Activated CD8-positive, alpha-beta T cell treated with anti-CD3 and anti-CD28 coated beads, Interleukin-2, amount 10 ng/mL, durations not matched to agents 7 days and 5 days (primary cell): Measurements from ENCODE around the gene SELENOP. TPM values are rescaled to one million over a fixed set of nuclear protein-coding genes. Genes with fewer than 3 reads are reported as not detected.

Experiments used
- ATAC-seq: fragments of 150-1000 bp; cut with Tn5 transposase; one replicate; pipeline ENCODE4 v1.10.0; 2021; ENCODE audit warnings: moderate library complexity
- CTCF ChIA-PET: fragments of 350-600 bp; sonication (Branson Sonifier 250); formaldehyde crosslinking; loops from one replicate; lab custom pipeline; 2021; ENCODE audit warnings: antibody characterized with exemption; lab: Charles Lee
- POLR2A ChIA-PET: fragments of 350-600 bp; sonication (Branson Sonifier 250); formaldehyde crosslinking; loops from one replicate; lab custom pipeline; 2021; ENCODE audit warnings: antibody characterized with exemption; lab: Charles Lee
- DNase-seq: peaks from one replicate; pipeline ENCODE4 v3.0.0-alpha.2; 2020
- H3K27ac Mint-ChIP-seq: one replicate; pipeline ENCODE4 v1.8.0; 2021; ENCODE audit warnings: mild to moderate bottlenecking, mixed read lengths
- H3K27me3 Mint-ChIP-seq: one replicate; pipeline ENCODE4 v1.8.0; 2021; ENCODE audit warnings: low read depth, mixed read lengths
- H3K36me3 Mint-ChIP-seq: one replicate; pipeline ENCODE4 v1.8.0; 2021; ENCODE audit warnings: low read depth, mixed read lengths
- H3K4me1 Mint-ChIP-seq: one replicate; pipeline ENCODE4 v1.8.0; 2021; ENCODE audit warnings: low read depth, mixed read lengths
- H3K4me3 Mint-ChIP-seq: one replicate; pipeline ENCODE4 v1.8.0; 2021; ENCODE audit warnings: mild to moderate bottlenecking, mixed read lengths
- H3K9me3 Mint-ChIP-seq: one replicate; pipeline ENCODE4 v1.8.0; 2022; ENCODE audit warnings: mixed read lengths; ENCODE audit not compliant: insufficient read depth
- total RNA-seq, 2 experiments: library from RNA; stranded (reverse); gene quantifications; one replicate each; pipeline ENCODE4 v1.2.3, GENCODE V29; 2021

SELENOP gene
- total RNA-seq, 2 experiments from 2014 or later: 0.55 TPM; not detected in 1

DNA sequence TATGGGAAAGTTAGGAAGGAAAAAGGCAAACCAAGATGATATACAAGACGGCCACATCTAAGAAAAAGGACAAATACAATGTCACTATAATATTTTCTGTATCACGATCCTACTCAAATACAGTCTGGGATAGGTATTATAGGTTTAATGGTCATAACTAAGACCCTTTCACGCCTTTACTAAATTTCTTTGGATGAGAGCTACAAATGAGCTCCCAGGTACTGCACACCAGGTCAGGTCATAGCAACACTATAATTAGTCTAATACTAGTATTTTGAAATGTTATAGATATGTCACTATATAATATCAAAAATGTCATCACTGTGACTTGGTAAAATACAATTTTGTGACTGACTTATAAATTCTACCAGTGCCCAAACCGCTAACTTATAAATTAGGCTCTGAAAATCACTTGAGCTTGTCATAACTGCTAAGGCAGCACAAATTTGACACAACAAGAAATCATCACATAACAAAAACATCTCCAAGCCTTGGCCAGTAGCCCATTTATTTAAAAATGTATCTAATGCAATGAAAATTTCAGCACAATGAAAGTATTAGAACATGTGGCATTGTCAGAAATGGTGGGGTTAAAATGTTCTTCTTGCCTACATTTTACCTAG lies 6.9 kb downstream of the SELENOP start:
- DNase-seq: no peak
- H3K36me3 Mint-ChIP-seq: no peaks in the 10 kb centered on the region
- H3K9me3 Mint-ChIP-seq: no peaks in the 10 kb centered on the region
- no peaks in the 10 kb centered on the region for H3K4me1 Mint-ChIP-seq
- no peak overlapping the region for H3K27ac Mint-ChIP-seq
- no peak overlapping the region for H3K4me3 Mint-ChIP-seq
- H3K27me3 Mint-ChIP-seq: no peaks in the 10 kb centered on the region
- CTCF ChIA-PET: no interaction called here
- POLR2A ChIA-PET: no interaction called here
- no peak for ATAC-seq

DNA sequence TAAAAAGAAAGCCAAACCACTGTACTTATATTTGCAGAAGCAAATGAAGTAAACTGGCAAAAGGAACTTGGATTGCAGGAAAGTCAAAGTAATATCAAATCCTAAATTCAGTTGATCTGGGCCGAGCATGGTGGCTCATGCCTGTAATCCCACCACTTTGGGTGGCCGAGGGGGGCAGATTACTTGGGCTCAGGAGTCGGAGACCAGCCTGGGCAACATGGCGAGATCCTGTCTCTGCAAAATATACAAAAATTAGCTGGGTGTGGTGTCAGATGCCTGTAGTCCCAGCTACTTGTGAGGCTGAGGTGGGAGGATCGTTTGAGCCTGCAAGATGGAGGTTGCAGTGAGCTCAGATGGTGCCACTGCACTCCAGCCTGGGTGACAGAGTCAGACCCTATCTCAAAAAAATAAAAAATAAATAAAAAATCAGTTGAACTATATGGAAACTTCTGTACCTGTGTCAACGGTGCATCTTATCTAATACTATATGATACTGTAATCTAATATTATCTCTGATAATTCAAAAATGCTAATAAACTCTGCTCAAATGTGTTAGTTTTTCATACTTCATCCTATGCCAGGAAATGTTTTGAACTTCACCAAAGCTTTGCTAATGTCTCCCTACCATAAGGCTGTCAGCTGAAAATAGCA lies 10.1 kb downstream of the SELENOP start:
- ATAC-seq (no peak), DNase-seq (no peak)
- peaks cover 10% of the 10 kb centered on the region for H3K36me3 Mint-ChIP-seq
- H3K27ac Mint-ChIP-seq: no peak overlapping the region
- no peaks in the 10 kb centered on the region for H3K4me1 Mint-ChIP-seq
- no peak overlapping the region for H3K4me3 Mint-ChIP-seq
- H3K27me3 Mint-ChIP-seq: no peaks in the 10 kb centered on the region
- POLR2A ChIA-PET: no interaction called here
- CTCF ChIA-PET: no interaction called here
- H3K9me3 Mint-ChIP-seq: peaks cover 8% of the 10 kb centered on the region

DNA sequence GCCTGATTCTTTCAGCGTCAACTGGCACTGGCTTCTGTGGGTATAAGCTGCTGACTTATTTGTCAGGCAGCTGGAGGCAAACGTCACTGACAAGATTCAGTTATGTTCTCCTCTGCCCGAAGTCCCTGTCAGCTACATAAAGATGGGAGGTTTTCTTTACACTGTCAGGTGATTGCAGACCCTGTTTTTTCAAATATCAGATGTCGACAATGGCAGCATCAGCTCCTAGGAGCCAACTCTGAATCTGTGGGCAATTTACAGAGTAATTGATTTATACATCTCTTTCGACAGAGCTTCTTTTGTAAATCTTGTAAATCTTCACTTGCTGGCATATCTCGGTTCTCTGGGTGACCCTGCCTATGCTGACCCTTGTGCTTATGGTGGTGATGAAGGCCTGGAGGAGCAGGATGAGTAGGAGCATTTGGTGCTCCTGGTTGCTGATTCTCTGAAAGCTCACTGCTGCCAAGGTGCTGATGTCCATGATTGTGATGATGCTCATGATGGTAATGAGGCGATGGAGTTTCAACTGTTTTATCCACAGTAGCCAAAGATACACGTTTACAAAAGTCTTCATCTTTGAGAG lies 10.9 kb downstream of the SELENOP start:
- CTCF ChIA-PET: no interaction called here
- no peak for DNase-seq
- Mint-ChIP-seq H3K27ac (no peak overlapping the region), H3K4me3 (no peak overlapping the region), H3K27me3 (no peaks in the 10 kb centered on the region), H3K4me1 (no peaks in the 10 kb centered on the region), H3K9me3 (peaks cover 8% of the 10 kb centered on the region), H3K36me3 (peaks cover 10% of the 10 kb centered on the region)
- POLR2A ChIA-PET: no interaction called here
- no peak for ATAC-seq

DNA sequence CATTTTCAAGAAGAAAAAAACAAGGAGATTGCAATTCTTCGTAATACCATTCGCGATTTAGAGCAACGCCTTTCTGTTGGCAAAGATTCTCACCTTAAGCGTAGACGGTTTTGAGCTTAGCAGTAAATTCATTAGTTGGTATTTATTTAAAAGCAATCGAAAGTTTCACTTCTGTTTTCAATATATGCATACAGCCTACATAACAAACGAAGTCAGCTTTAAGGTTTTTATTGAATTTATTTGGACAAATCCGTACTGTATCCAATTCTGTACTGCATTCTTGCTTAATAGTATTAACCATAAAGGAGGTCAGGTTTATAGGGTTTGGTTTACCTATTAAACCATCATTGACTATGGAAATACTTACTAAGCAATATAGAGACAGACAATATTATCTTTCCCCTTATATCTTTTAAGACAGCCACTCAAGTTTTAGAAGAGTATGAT lies 12.0 kb downstream of the SELENOP start:
- no peak overlapping the region for H3K27ac Mint-ChIP-seq
- ChIA-PET CTCF (no interaction called here), POLR2A (no interaction called here)
- H3K9me3 Mint-ChIP-seq: peaks cover 8% of the 10 kb centered on the region
- no peak for DNase-seq
- ATAC-seq: no peak
- no peaks in the 10 kb centered on the region for H3K27me3 Mint-ChIP-seq
- peaks cover 10% of the 10 kb centered on the region for H3K36me3 Mint-ChIP-seq
- no peak overlapping the region for H3K4me3 Mint-ChIP-seq
- H3K4me1 Mint-ChIP-seq: no peaks in the 10 kb centered on the region

DNA sequence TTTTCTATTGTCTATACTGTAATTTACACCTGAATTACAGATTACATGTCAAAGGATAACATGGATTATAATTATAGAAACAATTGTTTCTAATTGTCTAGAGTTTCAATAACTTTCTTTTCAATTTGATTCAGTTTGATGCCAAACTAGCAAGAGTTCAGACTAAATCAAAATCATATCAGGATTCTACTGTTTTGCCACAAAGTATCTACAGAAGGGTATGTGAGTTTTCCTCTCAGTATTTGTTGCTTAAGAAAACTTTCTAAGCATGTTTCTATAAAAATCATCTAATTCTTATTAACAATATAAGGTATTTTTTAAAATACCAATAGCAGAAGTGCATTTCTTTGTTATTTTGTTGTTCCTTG lies 12.5 kb downstream of the SELENOP start:
- Mint-ChIP-seq H3K4me3 (no peak overlapping the region), H3K27me3 (no peaks in the 10 kb centered on the region), H3K9me3 (peaks cover 8% of the 10 kb centered on the region), H3K27ac (no peak overlapping the region), H3K4me1 (no peaks in the 10 kb centered on the region), H3K36me3 (peaks cover 13% of the 10 kb centered on the region)
- no peak for ATAC-seq
- DNase-seq: no peak
- CTCF ChIA-PET: no interaction called here
- POLR2A ChIA-PET: no interaction called here

DNA sequence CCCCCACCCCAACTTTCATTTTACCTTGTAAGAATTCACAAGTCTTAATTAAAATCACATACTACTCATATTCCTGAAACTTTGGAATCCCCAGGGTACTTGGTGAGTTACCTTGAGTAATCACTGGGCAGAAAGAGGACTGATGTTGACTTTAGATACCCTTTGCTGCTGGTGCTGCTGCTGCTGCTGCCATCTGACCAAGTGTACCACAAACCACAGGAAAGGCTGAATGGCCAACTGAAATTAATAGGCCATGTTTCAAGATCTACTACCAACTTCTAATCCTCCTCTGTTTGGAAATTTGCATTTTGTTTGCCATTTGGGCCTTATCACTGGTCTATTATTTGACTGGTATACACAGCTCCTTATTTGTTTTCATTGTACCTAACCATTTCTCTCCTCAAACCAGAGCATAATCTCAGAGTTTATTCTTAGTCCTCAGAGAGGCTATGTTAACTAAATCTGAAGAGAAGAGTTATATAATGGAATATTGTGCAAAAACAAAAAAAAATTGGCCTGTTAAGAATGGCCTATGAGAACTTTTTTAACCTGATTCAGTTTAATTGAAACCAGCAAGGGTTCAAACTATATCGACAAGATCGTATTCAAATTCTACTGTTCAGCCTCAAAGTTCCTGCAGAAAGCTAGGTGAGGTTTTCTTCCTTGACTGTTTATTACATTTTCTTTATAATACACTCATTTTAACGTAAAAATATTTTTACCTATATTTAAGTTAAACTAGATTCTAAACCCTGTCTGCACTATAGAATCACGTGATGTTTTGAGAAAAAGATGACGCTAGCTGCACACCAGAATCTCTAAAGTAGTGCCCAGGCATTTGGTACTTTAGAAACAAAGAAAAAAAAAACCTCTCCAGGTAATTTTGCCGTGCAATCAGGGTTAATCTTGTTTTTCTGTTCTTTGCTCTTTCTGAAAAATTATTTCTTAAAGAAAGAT lies 13.1 kb downstream of the SELENOP start:
- Mint-ChIP-seq H3K27ac (no peak overlapping the region), H3K4me3 (no peak overlapping the region), H3K36me3 (peaks cover 13% of the 10 kb centered on the region), H3K4me1 (no peaks in the 10 kb centered on the region), H3K9me3 (peaks cover 8% of the 10 kb centered on the region), H3K27me3 (no peaks in the 10 kb centered on the region)
- POLR2A ChIA-PET: no interaction called here
- CTCF ChIA-PET: no interaction called here
- no peak for ATAC-seq
- no peak for DNase-seq

DNA sequence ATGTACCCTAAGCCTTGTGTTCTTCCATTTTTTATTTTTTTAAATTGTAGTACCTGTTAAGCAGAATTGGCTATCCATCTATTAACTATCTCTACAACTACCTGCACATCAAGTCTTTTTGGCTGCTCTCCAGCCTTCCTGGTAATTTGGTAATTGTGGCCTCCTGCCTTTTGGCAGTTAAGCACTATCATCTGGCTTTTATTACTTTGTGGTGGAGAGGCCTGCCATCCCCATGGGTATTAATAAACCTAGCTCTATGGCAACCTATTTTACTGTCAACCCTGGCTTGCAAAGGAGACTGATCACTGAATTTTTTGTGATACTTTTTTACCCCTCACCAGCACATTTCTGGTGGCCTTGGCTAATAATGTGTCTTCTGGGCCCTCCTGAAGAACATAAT lies 20.5 kb downstream of the SELENOP start:
- peaks cover 16% of the 10 kb centered on the region for H3K9me3 Mint-ChIP-seq
- no peak overlapping the region for H3K4me3 Mint-ChIP-seq
- ATAC-seq: no peak
- H3K4me1 Mint-ChIP-seq: no peaks in the 10 kb centered on the region
- H3K36me3 Mint-ChIP-seq: peaks cover 13% of the 10 kb centered on the region
- DNase-seq: no peak
- CTCF ChIA-PET: no interaction called here
- no peak overlapping the region for H3K27ac Mint-ChIP-seq
- POLR2A ChIA-PET: no interaction called here
- no peaks in the 10 kb centered on the region for H3K27me3 Mint-ChIP-seq

DNA sequence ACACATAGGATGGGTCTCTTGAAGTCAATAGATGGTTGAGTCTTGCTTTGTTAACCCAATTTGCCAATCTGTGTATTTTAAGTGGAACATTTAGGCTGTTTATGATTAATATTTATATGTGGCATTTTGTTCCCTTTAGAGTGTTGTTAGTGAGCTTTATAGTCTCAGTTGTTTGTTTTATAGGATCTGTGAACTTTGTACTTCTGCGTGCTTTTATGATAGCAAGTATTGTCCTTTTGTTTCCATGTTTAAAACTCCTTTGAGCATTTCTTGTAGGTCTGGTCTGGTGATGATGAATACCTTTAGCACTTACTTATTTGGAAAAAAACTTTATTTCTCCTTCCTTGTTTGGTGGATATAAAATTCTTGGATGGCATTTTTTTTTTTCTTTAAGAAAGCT lies 23.8 kb downstream of the SELENOP start:
- ATAC-seq: no peak
- CTCF ChIA-PET: no interaction called here
- peaks cover 2% of the 10 kb centered on the region for H3K27me3 Mint-ChIP-seq

DNA sequence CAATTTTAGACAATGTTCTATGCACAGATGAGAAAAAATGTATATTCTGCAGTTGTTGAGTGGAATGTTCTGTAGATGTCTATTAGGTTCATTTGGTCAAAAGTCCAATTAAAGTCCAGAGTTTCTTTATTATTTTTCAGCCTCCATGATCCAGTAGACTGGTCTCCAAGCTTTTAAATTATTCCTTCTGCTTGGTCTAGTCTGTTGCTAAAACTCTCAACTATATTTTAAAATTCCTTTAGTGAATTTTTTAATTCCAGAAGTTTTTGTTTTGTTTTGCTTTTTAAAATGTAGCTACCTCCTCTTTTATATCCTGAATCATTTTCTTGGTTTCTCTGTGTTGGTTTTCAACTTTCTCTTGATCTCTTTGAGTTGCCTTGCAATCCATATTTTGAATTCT lies 24.6 kb downstream of the SELENOP start:
- no peak overlapping the region for H3K27ac Mint-ChIP-seq
- H3K27me3 Mint-ChIP-seq: peaks cover 2% of the 10 kb centered on the region
- H3K9me3 Mint-ChIP-seq: peaks cover 26% of the 10 kb centered on the region
- DNase-seq (no peak), ATAC-seq (no peak)
- CTCF ChIA-PET: no interaction called here
- POLR2A ChIA-PET: no interaction called here
- peaks cover 23% of the 10 kb centered on the region for H3K36me3 Mint-ChIP-seq
- H3K4me3 Mint-ChIP-seq: no peak overlapping the region
- no peaks in the 10 kb centered on the region for H3K4me1 Mint-ChIP-seq

More for the DNA sequence above, 23.8 kb downstream of the SELENOP start:
- DNase-seq: no peak
- Mint-ChIP-seq H3K4me1 (no peaks in the 10 kb centered on the region), H3K9me3 (peaks cover 26% of the 10 kb centered on the region), H3K27ac (no peak overlapping the region), H3K36me3 (peaks cover 21% of the 10 kb centered on the region), H3K4me3 (no peak overlapping the region)
- POLR2A ChIA-PET: no interaction called here

DNA sequence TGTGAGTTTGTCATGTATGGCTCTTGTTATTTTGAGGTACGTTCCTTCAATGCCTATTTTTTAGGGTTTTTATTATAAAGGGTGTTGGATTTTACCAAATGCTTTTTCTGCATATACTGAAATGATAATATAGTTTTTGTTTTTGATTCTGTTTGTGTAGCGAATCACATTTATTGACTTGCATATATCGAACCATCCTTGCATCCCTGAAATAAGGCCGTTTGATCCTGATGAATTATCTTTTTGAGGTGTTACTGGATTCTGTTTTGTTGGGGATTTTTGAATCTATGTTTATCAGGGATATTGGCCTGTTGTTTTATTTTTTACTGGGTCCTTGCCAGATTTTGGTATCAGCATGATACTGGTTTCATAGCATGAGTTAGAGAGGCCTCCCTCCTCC lies 25.9 kb downstream of the SELENOP start:
- ChIA-PET POLR2A (no interaction called here), CTCF (no interaction called here)
- DNase-seq (no peak), ATAC-seq (no peak)
- Mint-ChIP-seq H3K4me3 (no peak overlapping the region), H3K27me3 (peaks cover 2% of the 10 kb centered on the region), H3K36me3 (peaks cover 23% of the 10 kb centered on the region), H3K4me1 (no peaks in the 10 kb centered on the region), H3K27ac (no peak overlapping the region), H3K9me3 (peaks cover 26% of the 10 kb centered on the region)

DNA sequence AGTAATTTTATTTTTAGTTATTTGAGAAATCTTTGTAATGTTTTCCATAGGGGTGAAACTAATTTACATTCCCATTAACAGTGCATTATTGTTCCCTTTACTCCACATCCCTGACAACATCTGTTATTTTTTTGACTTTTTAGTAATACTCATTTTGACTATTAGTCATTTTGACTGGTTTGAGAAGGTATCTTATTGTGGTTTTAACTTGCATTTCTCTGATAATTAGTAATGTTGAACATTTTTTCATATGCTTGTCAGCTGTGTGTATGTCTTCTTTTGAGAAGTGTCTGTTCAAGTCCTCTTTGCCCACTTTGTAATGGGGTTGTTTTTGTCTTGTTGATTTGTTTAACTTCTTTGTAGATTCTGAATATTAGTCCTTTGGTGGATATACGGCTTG lies 27.6 kb downstream of the SELENOP start:
- Mint-ChIP-seq H3K27ac (no peak overlapping the region), H3K9me3 (peaks cover 26% of the 10 kb centered on the region), H3K4me3 (no peak overlapping the region), H3K27me3 (peaks cover 2% of the 10 kb centered on the region), H3K4me1 (no peaks in the 10 kb centered on the region), H3K36me3 (peaks cover 21% of the 10 kb centered on the region)
- CTCF ChIA-PET: no interaction called here
- ATAC-seq (no peak), DNase-seq (no peak)
- POLR2A ChIA-PET: no interaction called here

DNA sequence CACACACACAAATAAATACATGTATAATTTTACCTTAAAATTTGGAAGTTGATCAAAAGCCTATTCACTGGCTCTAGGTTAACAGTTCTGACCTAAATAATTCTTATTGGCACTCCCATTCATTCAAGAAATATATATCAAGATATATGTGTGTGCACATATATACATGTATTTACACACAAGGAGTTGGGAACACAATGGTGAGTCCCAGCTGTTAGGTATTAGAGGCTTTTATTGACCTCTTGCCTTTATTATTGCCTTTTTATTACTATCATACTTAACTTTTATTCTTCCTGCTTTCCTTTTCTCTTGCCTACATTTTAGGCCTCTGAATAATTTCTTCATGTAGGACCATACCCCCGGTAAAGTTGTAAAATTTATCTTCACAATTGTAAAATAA lies 30.1 kb downstream of the SELENOP start:
- CTCF ChIA-PET: interaction anchor here (1.1 kb wide), 1 partner anchor 14 kb away, joined by 3 read pairs; no protein-coding TSS in a partner anchor
- Mint-ChIP-seq H3K4me3 (no peak overlapping the region), H3K36me3 (peaks cover 16% of the 10 kb centered on the region), H3K4me1 (no peaks in the 10 kb centered on the region), H3K27me3 (peaks cover 2% of the 10 kb centered on the region), H3K27ac (no peak overlapping the region), H3K9me3 (peaks cover 12% of the 10 kb centered on the region)
- ATAC-seq (no peak), DNase-seq (no peak)
- POLR2A ChIA-PET: no interaction called here
